Stimulated activated CD4-positive, alpha-beta T cell treated with anti-CD3 and anti-CD28 coated beads, Interleukin-1b, Interleukin-23, amount 100 ng/mL, for 24 hours (primary cell): ENCODE data around the gene LAMB3.
A peak's percentile ranks its signal among the peaks of the same experiment; 100 is the strongest.

Experiments used
- DNase-seq, 4 experiments: peaks; one replicate each; pipeline ENCODE4 v3.0.0-alpha.2; 2020; ENCODE audit warnings: low read depth in 4 of 4, low spot score in 1 of 4

LAMB3 gene

GRCh38 chr1:209598227-209598626, 54.0 kb downstream of the LAMB3 start:
- DNase-seq: no peak

GRCh38 chr1:209597499-209597898, 54.7 kb downstream of the LAMB3 start:
- DNase-seq: no peak

- DNase-seq: no peak
These were observed 56.5 kb downstream of the LAMB3 start for GRCh38 chr1:209595599-209596285.

- DNase-seq: no peak
These were observed 57.2 kb downstream of the LAMB3 start for GRCh38 chr1:209595028-209595427.

GRCh38 chr1:209594440-209594839, 57.8 kb downstream of the LAMB3 start:
- DNase-seq: no peak

- DNase-seq: no peak
These were observed 58.5 kb downstream of the LAMB3 start for GRCh38 chr1:209593747-209594146.

GRCh38 chr1:209590405-209590804, 61.8 kb downstream of the LAMB3 start:
- no peak for DNase-seq

- no peak for DNase-seq
These were observed 62.4 kb downstream of the LAMB3 start for GRCh38 chr1:209589863-209590262.

- no peak for DNase-seq
These were observed 62.8 kb downstream of the LAMB3 start for GRCh38 chr1:209589440-209589839.

- DNase-seq: no peak
These were observed 64.4 kb downstream of the LAMB3 start for GRCh38 chr1:209587789-209588188.

GRCh38 chr1:209586221-209586740, 65.9 kb downstream of the LAMB3 start:
- DNase-seq: no peak

- DNase-seq: no peak
These were observed 66.6 kb downstream of the LAMB3 start for GRCh38 chr1:209585672-209586071.

- no peak for DNase-seq
These were observed 67.0 kb downstream of the LAMB3 start for GRCh38 chr1:209585197-209585596.

- no peak for DNase-seq
These were observed 68.0 kb downstream of the LAMB3 start for GRCh38 chr1:209584231-209584672.

- no peak for DNase-seq
These were observed 68.8 kb downstream of the LAMB3 start, which contains the start of gene CAMK1G for GRCh38 chr1:209583408-209583807. CAMK1G (plus strand) TSS chr1:209583714; CDS start chr1:209594984, 11,270 bp downstream.

- no peak for DNase-seq
These were observed 71.6 kb downstream of the LAMB3 start for GRCh38 chr1:209580577-209580976.

GRCh38 chr1:209577346-209577745, 74.9 kb downstream of the LAMB3 start:
- no peak for DNase-seq

- peak; percentile 40 to 52 (median 48) for DNase-seq
These were observed 75.6 kb downstream of the LAMB3 start for GRCh38 chr1:209576392-209577197.

- no peak for DNase-seq
These were observed 81.5 kb downstream of the LAMB3 start for GRCh38 chr1:209570743-209571142.

GRCh38 chr1:209569455-209570207, 82.6 kb downstream of the LAMB3 start:
- DNase-seq: peak; percentile 57 to 69 (median 66)

- DNase-seq: no peak
These were observed 84.5 kb downstream of the LAMB3 start for GRCh38 chr1:209567698-209568175.
